ENCODE measurements around the gene XPO1. TPM values are rescaled to one million over a fixed set of nuclear protein-coding genes. Genes with fewer than 3 reads are reported as not detected.

Gene XPO1
- total and polyA plus RNA-seq, 2 experiments from 2014 or later = 115 to 485 TPM

GRCh38 chr2:61492476-61492875 is 45.7 kb downstream of the XPO1 start:
- peaks cover 47% of the 10 kb centered on the region for H3K79me2 ChIP-seq (replicated peaks; ENCODE audit: insufficient read depth)
- ATAC-seq (no peak), DNase-seq (ENCODE audit: low spot score) (no peak)
- Mint-ChIP-seq H3K27ac (no peak overlapping the region), H3K9me3 (no peaks in the 10 kb centered on the region), H3K27me3 (ENCODE audit: insufficient read depth, low read depth, poor library complexity) (peaks cover 10% of the 10 kb centered on the region), H3K4me3 (no peak overlapping the region), H3K36me3 (ENCODE audit: low read depth) (peaks cover 99% of the 10 kb centered on the region), H3K4me1 (no peaks in the 10 kb centered on the region)
- no peaks in the 10 kb centered on the region for H3K4me1 ChIP-seq (ENCODE audit: insufficient read depth)
- TF ChIP-seq ETS1 (IDR thresholded peaks at IDR 0.05) = no peak
- TF ChIP-seq NANOG (IDR thresholded peaks at IDR 0.05; ENCODE audit: borderline replicate concordance) = no peak
- no peak for TF ChIP-seq CTCF (conservative IDR thresholded peaks at IDR 0.05; ENCODE audit: low read depth in 2 of 2)
- no peak for TF ChIP-seq EZH2 (IDR thresholded peaks at IDR 0.05; ENCODE audit: low read depth, unreplicated experiment)
- no peak for TF ChIP-seq JUNB (IDR thresholded peaks at IDR 0.05; ENCODE audit: unreplicated experiment)
- no peak for TF ChIP-seq CREB1 (CRISPR knock-in tag; IDR thresholded peaks at IDR 0.05; ENCODE audit: low read depth)
- no peak for TF ChIP-seq EZH2phosphoT487 (IDR thresholded peaks at IDR 0.05; ENCODE audit: unreplicated experiment)
- TF ChIP-seq ZNF462 (CRISPR knock-in tag; IDR thresholded peaks at IDR 0.05) = no peak
- no peak for TF ChIP-seq ZNF114 (CRISPR knock-in tag; IDR thresholded peaks at IDR 0.05)
- no peak for TF ChIP-seq ZNF331 (CRISPR knock-in tag; IDR thresholded peaks at IDR 0.05; ENCODE audit: low read depth)
- TF ChIP-seq STAT1 (IDR thresholded peaks at IDR 0.05; ENCODE audit: unreplicated experiment) = no peak
- no peak for TF ChIP-seq REST (IDR thresholded peaks at IDR 0.05; ENCODE audit: unreplicated experiment)
- no peak for TF ChIP-seq POLR2AphosphoS5 (IDR thresholded peaks at IDR 0.05; ENCODE audit: low read depth)
- no peaks in the 10 kb centered on the region for H3K27me3 ChIP-seq (ENCODE audit: insufficient read depth)
- H3K4me3 ChIP-seq = no peak overlapping the region
- H3K9me2 ChIP-seq (ENCODE audit: insufficient read depth) = no peaks in the 10 kb centered on the region
- peaks cover 11% of the 10 kb centered on the region; the same call in 1 of the 2 replicates for H4K20me1 ChIP-seq (replicated peaks; ENCODE audit: insufficient read depth)
- H3K27ac ChIP-seq (ENCODE audit: low read depth) = no peak overlapping the region
- peaks cover 12% of the 10 kb centered on the region; the same call in 1 of the 2 replicates for H3F3A ChIP-seq (replicated peaks; ENCODE audit: low read depth)
- no peak overlapping the region for H3K4me2 ChIP-seq
- H2AFZ ChIP-seq = no peak overlapping the region
- peaks cover 90% of the 10 kb centered on the region for H3K36me3 ChIP-seq (ENCODE audit: insufficient read depth)

Data from GM23338 (cell line).